Bronchial epithelial cell (primary cell): ENCODE data around the gene BCKDHA. TPM values are rescaled to one million over a fixed set of nuclear protein-coding genes. Genes with fewer than 3 reads are reported as not detected.
A peak's percentile ranks its signal among the peaks of the same experiment; 100 is the strongest.

Source experiments
- DNase-seq: peaks from one replicate; pipeline ENCODE4 v3.0.0-alpha.2; 2010; ENCODE audit warnings: low read depth
- FAIRE-seq: peaks from 2 replicates; lab custom pipeline; 2011; peaks lifted over from hg19 to GRCh38; lab: Jason Lieb, UNC
- H3K27me3 ChIP-seq: 2 replicates; pipeline ENCODE4 v1.5.1; 2011; ENCODE audit warnings: low read length; ENCODE audit not compliant: control insufficient read depth, insufficient read depth
- H3K36me3 ChIP-seq: 2 replicates; pipeline ENCODE4 v1.5.1; 2011; ENCODE audit warnings: low read length; ENCODE audit not compliant: control insufficient read depth, insufficient read depth
- H3K4me3 ChIP-seq: 2 replicates; pipeline ENCODE4 v1.5.1; 2011; ENCODE audit warnings: mild to moderate bottlenecking, low read depth, low read length, control low read depth
- total RNA-seq: library from RNA; depleted of rRNA; stranded (reverse); fragments of >200 nt; gene quantifications from 2 replicates; pipeline ENCODE4 v1.2.1, GENCODE V29; 2014
- TF ChIP-seq, protein P1 (sequence below): IDR thresholded peaks from 2 replicates; pipeline ENCODE4 v1.5.1; 2011; ENCODE audit warnings: mild to moderate bottlenecking, moderate library complexity, low read length, control low read depth, inconsistent platforms; ENCODE audit not compliant: insufficient read depth, severe bottlenecking

BCKDHA gene
- total RNA-seq, 1 donor from 2014 or later: 41.6 TPM

GRCh38 chr19:41421973-41422372, 24.4 kb downstream of the BCKDHA start:
- Histone ChIP-seq H3K36me3 (peaks cover 31% of the 10 kb centered on the region), H3K4me3 (no peak overlapping the region), H3K27me3 (no peaks in the 10 kb centered on the region)
- TF ChIP-seq, protein P1, sequence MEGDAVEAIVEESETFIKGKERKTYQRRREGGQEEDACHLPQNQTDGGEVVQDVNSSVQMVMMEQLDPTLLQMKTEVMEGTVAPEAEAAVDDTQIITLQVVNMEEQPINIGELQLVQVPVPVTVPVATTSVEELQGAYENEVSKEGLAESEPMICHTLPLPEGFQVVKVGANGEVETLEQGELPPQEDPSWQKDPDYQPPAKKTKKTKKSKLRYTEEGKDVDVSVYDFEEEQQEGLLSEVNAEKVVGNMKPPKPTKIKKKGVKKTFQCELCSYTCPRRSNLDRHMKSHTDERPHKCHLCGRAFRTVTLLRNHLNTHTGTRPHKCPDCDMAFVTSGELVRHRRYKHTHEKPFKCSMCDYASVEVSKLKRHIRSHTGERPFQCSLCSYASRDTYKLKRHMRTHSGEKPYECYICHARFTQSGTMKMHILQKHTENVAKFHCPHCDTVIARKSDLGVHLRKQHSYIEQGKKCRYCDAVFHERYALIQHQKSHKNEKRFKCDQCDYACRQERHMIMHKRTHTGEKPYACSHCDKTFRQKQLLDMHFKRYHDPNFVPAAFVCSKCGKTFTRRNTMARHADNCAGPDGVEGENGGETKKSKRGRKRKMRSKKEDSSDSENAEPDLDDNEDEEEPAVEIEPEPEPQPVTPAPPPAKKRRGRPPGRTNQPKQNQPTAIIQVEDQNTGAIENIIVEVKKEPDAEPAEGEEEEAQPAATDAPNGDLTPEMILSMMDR: no peak
- DNase-seq (no peak), FAIRE-seq (no peak)

DNA sequence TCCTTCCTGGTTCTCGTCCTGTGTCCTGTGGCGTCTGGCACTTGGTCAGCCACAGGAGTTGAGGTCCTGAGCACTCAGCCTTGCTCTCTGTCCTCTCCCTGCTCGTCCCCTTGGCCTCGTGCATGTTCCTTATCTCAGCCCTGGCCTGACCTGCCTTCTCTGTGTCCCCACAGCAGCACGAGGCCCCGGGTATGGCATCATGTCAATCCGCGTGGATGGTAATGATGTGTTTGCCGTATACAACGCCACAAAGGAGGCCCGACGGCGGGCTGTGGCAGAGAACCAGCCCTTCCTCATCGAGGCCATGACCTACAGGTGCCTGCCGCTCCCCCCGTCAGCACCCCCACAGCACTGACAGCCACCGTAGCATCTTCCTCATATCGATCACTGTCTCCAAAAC, 24.8 kb downstream of the BCKDHA start:
- FAIRE-seq (no peak), DNase-seq (no peak)
- no peaks in the 10 kb centered on the region for H3K27me3 ChIP-seq
- TF ChIP-seq, protein P1: no peak
- H3K4me3 ChIP-seq: no peak overlapping the region
- H3K36me3 ChIP-seq: peaks cover 30% of the 10 kb centered on the region

GRCh38 chr19:41422955-41423354, 25.3 kb downstream of the BCKDHA start:
- Histone ChIP-seq H3K36me3 (peaks cover 30% of the 10 kb centered on the region), H3K4me3 (no peak overlapping the region), H3K27me3 (no peaks in the 10 kb centered on the region)
- FAIRE-seq: no peak
- TF ChIP-seq, protein P1: no peak
- no peak for DNase-seq

- Histone ChIP-seq H3K27me3 (no peaks in the 10 kb centered on the region), H3K4me3 (no peak overlapping the region), H3K36me3 (peaks cover 26% of the 10 kb centered on the region)
- DNase-seq (no peak), FAIRE-seq (peak; percentile 70)
- TF ChIP-seq, protein P1: no peak
Measured at GRCh38 chr19:41424335-41425173, 26.9 kb downstream of the BCKDHA start.

- Histone ChIP-seq H3K27me3 (no peaks in the 10 kb centered on the region), H3K36me3 (peaks cover 22% of the 10 kb centered on the region), H3K4me3 (no peak overlapping the region)
- TF ChIP-seq, protein P1: no peak
- DNase-seq (no peak), FAIRE-seq (no peak)
Measured at GRCh38 chr19:41425174-41426115, 27.8 kb downstream of the BCKDHA start.
